HepG2 (cell line): Measurements from ENCODE around the gene ORC6. TPM values are rescaled to one million over a fixed set of nuclear protein-coding genes. Genes with fewer than 3 reads are reported as not detected.

Source experiments
- ATAC-seq: fragments of 200-7000 bp; cut with Tn5 transposase; 3 replicates; pipeline ENCODE4 v1.9.1; 2020; ENCODE audit warnings: mild to moderate bottlenecking, moderate library complexity
- BruUV-seq: library from RNA; stranded (reverse); fragments of 400-500 nt; replicated peaks from 2 replicates; lab custom pipeline; 2021; lab: Mats Ljungman, UMichigan
- CTCF ChIA-PET: fragments of 300-600 bp; formaldehyde crosslinking; extraction: SDS; loops from one replicate; lab custom pipeline; 2021; ENCODE audit warnings: low total read pairs, inconsistent platforms, low intra/inter-chr PET ratio; lab: Yijun Ruan, JAX
- POLR2A ChIA-PET: fragments of 350-600 bp; sonication (Branson Sonifier 250); formaldehyde crosslinking; loops from one replicate; lab custom pipeline; 2020; ENCODE audit warnings: antibody characterized with exemption, inconsistent platforms; lab: Yijun Ruan, JAX
- DNase-seq: peaks from one replicate; pipeline ENCODE4 v3.0.0-alpha.2; 2015; ENCODE audit warnings: low spot score
- FAIRE-seq: peaks from 3 replicates; lab custom pipeline; 2011; peaks lifted over from hg19 to GRCh38; lab: Jason Lieb, UNC
- H2AFZ ChIP-seq: one replicate; pipeline ENCODE4 v1.6.1; 2011; ENCODE audit warnings: low read length, inconsistent platforms
- H3K27ac ChIP-seq: fragments of 300-600 bp; 3 replicates; pipeline ENCODE4 v1.8.0; 2011; ENCODE audit warnings: mixed run types, mild to moderate bottlenecking, mixed read lengths, low read length, inconsistent platforms; ENCODE audit not compliant: insufficient read depth; ENCODE audit errors: extremely low read length
- H3K27me3 ChIP-seq, 2 experiments: fragments of 200-600 bp in 1 of 2; 2 replicates in 1 of 2; 3 replicates in 1 of 2; pipeline versions ENCODE4 v1.6.0 to v1.8.0; 2011; ENCODE audit warnings: low read length in 2 of 2, mild to moderate bottlenecking in 2 of 2, moderate library complexity in 2 of 2, inconsistent platforms in 1 of 2; ENCODE audit not compliant: insufficient read depth in 2 of 2, control insufficient read depth in 1 of 2
- H3K36me3 ChIP-seq, 2 experiments: fragments of 200-600 bp in 1 of 2; replicated peaks in 1 of 2; 2 replicates in 1 of 2; 3 replicates in 1 of 2; pipeline versions ENCODE4 v1.5.1 to v1.8.0; 2011; ENCODE audit warnings: low read length in 2 of 2, inconsistent platforms in 1 of 2; ENCODE audit not compliant: insufficient read depth in 2 of 2, control insufficient read depth in 1 of 2
- H3K4me1 ChIP-seq: 2 replicates; pipeline ENCODE4 v1.5.1; 2012; ENCODE audit warnings: low read length, inconsistent platforms; ENCODE audit not compliant: insufficient read depth
- H3K4me2 ChIP-seq: 2 replicates; pipeline ENCODE4 v1.6.0; 2011; ENCODE audit warnings: low read depth, low read length, inconsistent platforms
- H3K4me3 ChIP-seq, 3 experiments: fragments of 200-600 bp in 1 of 3; sonication (generic), shearing (Covaris generic) in 1 of 3; replicated peaks in 1 of 3; 2 replicates each; pipeline ENCODE4 v1.5.1; 2011 to 2016; ENCODE audit warnings: low read length in 3 of 3, inconsistent platforms in 2 of 3, low read depth in 2 of 3, mild to moderate bottlenecking in 2 of 3, control low read depth in 1 of 3, mixed read lengths in 1 of 3; ENCODE audit not compliant: insufficient read depth in 1 of 3
- H3K79me2 ChIP-seq: one replicate; pipeline ENCODE4 v1.6.1; 2011; ENCODE audit warnings: low read length, inconsistent platforms; ENCODE audit not compliant: insufficient read depth
- H3K9ac ChIP-seq: 2 replicates; pipeline ENCODE4 v1.6.0; 2011; ENCODE audit warnings: mild to moderate bottlenecking, low read depth, low read length, inconsistent platforms; ENCODE audit not compliant: insufficient read depth
- H3K9me3 ChIP-seq: 2 replicates; pipeline ENCODE4 v1.5.1; 2012; ENCODE audit warnings: mild to moderate bottlenecking, low read length
- H4K20me1 ChIP-seq: 2 replicates; pipeline ENCODE4 v1.6.0; 2011; ENCODE audit warnings: inconsistent platforms, mild to moderate bottlenecking, low read length, moderate library complexity; ENCODE audit not compliant: insufficient read depth
- ATF4 ChIP-seq, 2 experiments: fragments of 450-650 bp in 1 of 2; sonication (generic) in 1 of 2; formaldehyde crosslinking; IDR thresholded peaks; 2 replicates each; pipeline versions ENCODE4 v1.5.0 to v1.8.0; 2020 to 2022; ENCODE audit warnings: mild to moderate bottlenecking in 1 of 2, missing genetic modification reagents in 1 of 2
- EP300 ChIP-seq, 3 experiments: sonication (generic) in 1 of 3; formaldehyde crosslinking in 1 of 3; IDR thresholded peaks; 2 replicates each; pipeline versions ENCODE4 v1.5.1 to v1.6.1; 2011 to 2020; ENCODE audit warnings: low read depth in 2 of 3, low read length in 2 of 3, borderline replicate concordance in 1 of 3, improper control_type of control experiment in 1 of 3, mild to moderate bottlenecking in 1 of 3, missing genetic modification reagents in 1 of 3, moderate library complexity in 1 of 3
- GATAD2A ChIP-seq: IDR thresholded peaks from 2 replicates; pipeline ENCODE4 v1.6.1; 2016
- GLMP ChIP-seq: sonication (generic); formaldehyde crosslinking; IDR thresholded peaks from 2 replicates; pipeline ENCODE4 v1.9.0; 2021; ENCODE audit warnings: missing genetic modification reagents, mild to moderate bottlenecking, borderline replicate concordance
- HNF1B ChIP-seq: sonication (generic); formaldehyde crosslinking; IDR thresholded peaks from 2 replicates; pipeline ENCODE4 v1.5.1; 2020; ENCODE audit warnings: mild to moderate bottlenecking, moderate library complexity, missing genetic modification reagents
- MEIS2 ChIP-seq: sonication (generic); formaldehyde crosslinking; IDR thresholded peaks from 2 replicates; pipeline ENCODE4 v1.9.0; 2021; ENCODE audit warnings: mild to moderate bottlenecking, missing genetic modification reagents
- NCOA1 ChIP-seq: sonication (generic); formaldehyde crosslinking; IDR thresholded peaks from 2 replicates; pipeline ENCODE4 v1.9.0; 2021; ENCODE audit warnings: missing genetic modification reagents
- PBX3 ChIP-seq: sonication (generic); formaldehyde crosslinking; IDR thresholded peaks from 2 replicates; pipeline ENCODE4 v1.8.1; 2023; ENCODE audit warnings: missing genetic modification reagents, inconsistent platforms, borderline replicate concordance
- POLR2G ChIP-seq: fragments of 200-400 bp; formaldehyde crosslinking; IDR thresholded peaks from 2 replicates; pipeline ENCODE4 v1.6.1; 2018; ENCODE audit warnings: mild to moderate bottlenecking, low read depth, low read length, moderate library complexity
- RFXANK ChIP-seq: IDR thresholded peaks from 2 replicates; pipeline ENCODE4 v1.6.1; 2016
- TBP ChIP-seq: sonication (generic); formaldehyde crosslinking; IDR thresholded peaks from 2 replicates; pipeline ENCODE4 v1.5.0; 2020; ENCODE audit warnings: missing genetic modification reagents
- ZFP91 ChIP-seq: sonication (generic); formaldehyde crosslinking; IDR thresholded peaks from 2 replicates; pipeline ENCODE4 v1.9.0; 2022; ENCODE audit warnings: missing genetic modification reagents, mild to moderate bottlenecking, borderline replicate concordance
- ZKSCAN1 ChIP-seq: fragments of 150-350 bp; IDR thresholded peaks from 2 replicates; pipeline ENCODE4 v1.6.1; 2014; ENCODE audit warnings: low read length
- ZNF296 ChIP-seq: sonication (generic); formaldehyde crosslinking; conservative IDR thresholded peaks from 2 replicates; pipeline ENCODE4 v1.5.0; 2020; ENCODE audit warnings: mild to moderate bottlenecking, missing genetic modification reagents
- ZNF605 ChIP-seq: sonication (generic); formaldehyde crosslinking; IDR thresholded peaks from 2 replicates; pipeline ENCODE4 v1.8.0; 2022; ENCODE audit warnings: mild to moderate bottlenecking, missing genetic modification reagents
- WGBS: methylation state at CpG from one replicate; pipeline ENCODE4 v1.1.6; 2017; ENCODE audit warnings: low lambda C conversion rate; 5-methylcytosine and 5-hydroxymethylcytosine counted together
- in situ Hi-C: cut with HindIII; loops from 2 replicates; pipeline ENCODE4 v1.10.0; 2017; ENCODE audit warnings: low pct_unique_long_range_greater_than_20kb; ENCODE audit not compliant: extremely low pct_ligation_motif_present
- intact Hi-C: fragments of 100-400 bp; cut with micrococcal nuclease; formaldehyde crosslinking; loops from one replicate; pipeline ENCODE4 v1.10.0; 2022; ENCODE audit not compliant: unreplicated experiment
- polyA plus RNA-seq, 8 experiments: library from polyadenylated mRNA; depleted of rRNA in 3 of 8; stranded (reverse) in 7 of 8; unstranded in 1 of 8; fragments of >200 nt; fragmentation: Illumina TruSeq in 4 of 8; extraction: Trizol in 4 of 8; gene quantifications; 2 replicates each; pipeline versions ENCODE4 v1.2.1 to v1.2.3, GENCODE V29; 2011 to 2016; ENCODE audit warnings: low read depth in 4 of 8, missing spikeins in 1 of 8, mixed read lengths in 1 of 8; ENCODE audit not compliant: insufficient read depth in 1 of 8
- total RNA-seq, 5 experiments: library from RNA; depleted of rRNA; stranded (reverse); fragments of >200 nt; fragmentation: Illumina TruSeq; extraction: Trizol; gene quantifications; 2 replicates each; pipeline ENCODE4 v1.2.3, GENCODE V29; 2016; ENCODE audit warnings: low read depth in 1 of 5

Gene ORC6
- total and polyA plus RNA-seq, 2 of the 13 experiments (the other 11 are each of a cell fraction or from before 2014, with no cell fraction given), result 34.2 to 69.8 TPM

- CTCF ChIA-PET, result no interaction called here
- TF ChIP-seq NCOA1 (CRISPR knock-in tag) (no peak), ZFP91 (peak; percentile 47; the same call in 1 of the 2 replicates), GLMP (CRISPR knock-in tag) (no peak), POLR2G (no peak), GATAD2A (CRISPR knock-in tag) (no peak), HNF1B (CRISPR knock-in tag) (0 out of 2 replicates have a peak, but pooled peaks have one; percentile 44), PBX3 (CRISPR knock-in tag) (no peak), TBP (CRISPR knock-in tag) (no peak), ZNF605 (CRISPR knock-in tag) (no peak; the same call in 1 of the 2 replicates), ZKSCAN1 (no peak), RFXANK (CRISPR knock-in tag) (no peak), ATF4 (CRISPR knock-in tag; IDR thresholded peaks at IDR 0.05) (no peak), EP300 (IDR thresholded peaks at IDR 0.05; ENCODE audit: low read depth in 2 of 2, low read length in 2 of 2) (peak in 1 of 2 experiments; percentile 85; a peak in 1 of 4 replicates), EP300 (CRISPR knock-in tag; IDR thresholded peaks at IDR 0.05; ENCODE audit: borderline replicate concordance) (no peak), ZNF296 (CRISPR knock-in tag) (no peak), MEIS2 (CRISPR knock-in tag) (0 out of 2 replicates have a peak, but pooled peaks have one; percentile 22)
These were observed 57.6 kb downstream of the ORC6 start for GRCh38 chr16:46746821-46747776.

More at GRCh38 chr16:46746821-46747776, 57.6 kb downstream of the ORC6 start:
- POLR2A ChIA-PET, result interaction anchor here (1.0 to 2.2 kb wide), 2 partner anchors 43 to 55 kb away, joined by 3 to 10 read pairs; no protein-coding TSS in a partner anchor
- in situ Hi-C loops, result no loop called here
- peaks cover 61% of the 10 kb centered on the region for H3K4me1 ChIP-seq
- no peak overlapping the region for H2AFZ ChIP-seq
- H3K27ac ChIP-seq, result no peak overlapping the region
- intact Hi-C loops, result loop anchor here (5.0 kb wide), 1 partner anchor 40 kb away; no protein-coding TSS in a partner anchor
- ATAC-seq, result peak; percentile 70
- BruUV-seq, result no TSS peak
- peak; percentile 64 for FAIRE-seq
- DNase-seq, result peak; percentile 74
- H3K9me3 ChIP-seq, result no peaks in the 10 kb centered on the region
- no peaks in the 10 kb centered on the region for H3K36me3 ChIP-seq
- H3K4me2 ChIP-seq, result peak overlapping the region; percentile 87
- H3K9ac ChIP-seq, result peak overlapping the region; percentile 12
- no peaks in the 10 kb centered on the region for H4K20me1 ChIP-seq
- WGBS, result 8% methylated on average over 10 of the region's 15 CpGs
- H3K79me2 ChIP-seq, result no peaks in the 10 kb centered on the region
- peak overlapping the region; percentile 10 to 67 (median 33) for H3K4me3 ChIP-seq
- H3K27me3 ChIP-seq, result peaks cover 0 to 6% of the 10 kb centered on the region in 2 experiments; a peak in 2 of 5 replicates
